CD4-positive, alpha-beta T cell treated with Interleukin-15 for 4 hours (primary cell): ENCODE measurements around the gene ZNF683.
A peak's percentile ranks its signal among the peaks of the same experiment; 100 is the strongest.
"Not testable (repeated sequence)": the region's sequence is repeated elsewhere in the genome, so short reads cannot be mapped to it uniquely, and the experiment has no call there.

ENCODE experiments used
- DNase-seq: peaks from one replicate; pipeline ENCODE4 v3.0.0-alpha.2; 2020; ENCODE audit warnings: low spot score

Gene ZNF683

GRCh38 chr1:26385063-26385462 is 12.5 kb upstream of the ZNF683 start:
- not testable (repeated sequence) for DNase-seq

- no peak for DNase-seq
Measured at GRCh38 chr1:26384076-26384475, 11.5 kb upstream of the ZNF683 start.

- DNase-seq: no peak
Measured at GRCh38 chr1:26378879-26379251, 6.3 kb upstream of the ZNF683 start.

GRCh38 chr1:26378088-26378878 is 5.7 kb upstream of the ZNF683 start:
- DNase-seq: peak; percentile 88

- DNase-seq: no peak
Measured at GRCh38 chr1:26376050-26376449, 3.5 kb upstream of the ZNF683 start.

GRCh38 chr1:26375081-26375480 is 2.5 kb upstream of the ZNF683 start:
- no peak for DNase-seq

- not testable (repeated sequence) for DNase-seq
Measured at GRCh38 chr1:26374361-26374760, 1.8 kb upstream of the ZNF683 start.

GRCh38 chr1:26373789-26374188 is 1.2 kb upstream of the ZNF683 start:
- no peak for DNase-seq

GRCh38 chr1:26373281-26373680 is 731 bp upstream of the ZNF683 start:
- peak; percentile 48 for DNase-seq

- no peak for DNase-seq
Measured at GRCh38 chr1:26372039-26372438, 511 bp downstream of the ZNF683 start.

- no peak for DNase-seq
Measured at GRCh38 chr1:26370591-26371382, 1.8 kb downstream of the ZNF683 start.

- no peak for DNase-seq
Measured at GRCh38 chr1:26368486-26368885, 4.1 kb downstream of the ZNF683 start.

GRCh38 chr1:26368006-26368405 is 4.5 kb downstream of the ZNF683 start:
- DNase-seq: no peak

GRCh38 chr1:26367441-26367840 is 5.1 kb downstream of the ZNF683 start:
- no peak for DNase-seq

GRCh38 chr1:26364956-26365355 is 7.6 kb downstream of the ZNF683 start:
- no peak for DNase-seq

- DNase-seq: peak; percentile 87
Measured at GRCh38 chr1:26363549-26364448, 8.8 kb downstream of the ZNF683 start.

GRCh38 chr1:26362331-26362730 is 10.2 kb downstream of the ZNF683 start:
- no peak for DNase-seq

GRCh38 chr1:26361605-26362122 is 10.9 kb downstream of the ZNF683 start:
- no peak for DNase-seq

GRCh38 chr1:26360807-26361604 is 11.5 kb downstream of the ZNF683 start:
- no peak for DNase-seq

- DNase-seq: peak; percentile 28
Measured at GRCh38 chr1:26359981-26360806, 12.4 kb downstream of the ZNF683 start.
